ENCODE results near the gene EXOSC7.
"Not testable (repeated sequence)": the region's sequence is repeated elsewhere in the genome, so short reads cannot be mapped to it uniquely, and the experiment has no call there.

EXOSC7 gene

DNA sequence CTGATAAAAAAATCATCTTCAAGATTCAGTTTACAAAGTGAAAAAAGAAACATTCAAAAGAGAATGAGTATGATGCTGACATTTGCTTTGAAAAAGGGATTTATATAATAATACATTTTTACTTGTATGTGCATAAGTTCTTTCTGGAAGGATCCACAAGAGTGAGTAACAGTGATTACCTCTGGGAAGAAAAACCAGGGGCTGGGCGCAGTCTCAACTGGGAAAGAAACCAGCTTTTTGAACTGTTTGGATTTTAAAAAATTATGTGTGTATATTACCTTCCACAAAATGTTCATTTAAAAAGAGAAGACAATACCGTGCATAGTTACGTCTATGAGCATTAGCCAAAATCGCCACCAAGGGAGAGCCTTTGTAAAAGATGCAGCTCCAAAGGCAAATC lies 51.4 kb downstream of the EXOSC7 start:
- DNase-seq, result no peak

DNA sequence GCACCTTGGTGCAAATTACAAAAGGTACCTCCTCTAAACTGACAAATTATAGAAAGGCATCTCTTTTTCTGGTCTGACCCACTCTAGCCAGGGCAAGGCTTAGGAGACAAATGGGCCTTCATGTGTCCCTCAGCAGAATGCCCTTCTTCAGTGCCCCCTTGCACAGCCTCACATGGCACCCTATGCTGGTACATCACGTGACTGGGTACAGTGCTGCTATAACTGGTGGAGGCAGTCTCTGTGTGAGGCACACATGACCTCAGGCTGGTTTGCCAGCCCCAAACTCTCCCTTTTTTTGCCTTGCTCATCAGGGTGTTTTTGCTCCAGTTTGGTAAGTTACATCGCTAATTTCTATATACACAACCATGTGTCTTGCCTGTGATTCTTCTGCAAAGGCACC lies 53.2 kb downstream of the EXOSC7 start:
- no peak for DNase-seq

DNA sequence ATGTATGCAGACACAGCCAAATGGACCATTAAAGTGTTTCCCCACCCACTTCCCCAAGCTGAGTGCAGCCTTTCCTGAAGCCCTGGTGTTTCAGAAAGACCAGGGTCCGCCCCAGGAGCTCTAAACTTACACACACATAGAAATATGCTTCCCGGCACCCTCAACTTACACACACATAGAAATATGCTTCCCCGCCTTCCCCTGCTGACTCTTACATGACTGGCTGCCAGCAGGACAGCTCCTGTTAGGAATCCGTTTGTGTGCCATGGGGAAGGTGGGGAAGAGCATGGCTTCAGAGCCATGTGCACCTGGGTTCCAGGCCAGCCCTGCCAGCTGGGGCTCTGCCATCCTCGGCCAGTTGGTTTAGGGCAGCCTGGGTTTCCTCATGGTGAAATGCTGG lies 53.6 kb downstream of the EXOSC7 start:
- no peak for DNase-seq

DNA sequence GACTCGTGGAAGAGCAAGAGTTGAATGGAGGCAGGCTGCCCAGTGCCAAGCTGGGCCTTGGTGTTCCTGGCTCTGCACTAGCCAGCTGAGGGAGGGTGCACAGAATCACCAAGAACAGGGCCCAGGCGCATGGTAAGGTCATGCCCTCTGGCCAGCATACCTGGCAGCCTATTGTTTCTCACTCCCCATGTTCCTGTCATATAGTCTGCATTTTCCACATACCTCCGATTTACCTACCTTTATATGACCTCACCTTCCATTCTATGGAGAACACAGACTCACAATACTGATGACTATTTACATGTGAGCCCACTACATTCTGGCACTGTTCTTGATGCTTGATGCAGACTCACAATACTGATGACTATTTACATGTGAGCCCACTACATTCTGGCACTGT lies 55.5 kb downstream of the EXOSC7 start:
- DNase-seq, result no peak

DNA sequence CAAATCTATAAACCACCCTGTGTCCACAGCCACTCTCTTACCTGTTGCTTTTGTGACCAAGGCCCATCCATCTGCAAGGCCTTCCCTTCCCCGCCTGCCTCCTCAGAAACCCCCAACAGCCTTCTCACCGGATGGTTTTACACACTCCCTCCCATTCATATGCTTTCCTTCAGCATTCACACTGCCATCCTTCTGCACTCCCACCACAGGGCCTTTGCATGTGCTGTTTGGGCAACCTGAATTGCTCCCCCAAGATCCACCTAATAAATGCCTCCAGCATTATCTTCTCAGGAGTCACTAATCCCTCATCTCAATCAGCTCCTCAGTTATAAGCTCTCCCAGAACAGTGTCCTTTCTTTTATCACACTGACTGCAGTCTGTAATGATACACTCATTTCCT lies 56.1 kb downstream of the EXOSC7 start:
- DNase-seq, result no peak

DNA sequence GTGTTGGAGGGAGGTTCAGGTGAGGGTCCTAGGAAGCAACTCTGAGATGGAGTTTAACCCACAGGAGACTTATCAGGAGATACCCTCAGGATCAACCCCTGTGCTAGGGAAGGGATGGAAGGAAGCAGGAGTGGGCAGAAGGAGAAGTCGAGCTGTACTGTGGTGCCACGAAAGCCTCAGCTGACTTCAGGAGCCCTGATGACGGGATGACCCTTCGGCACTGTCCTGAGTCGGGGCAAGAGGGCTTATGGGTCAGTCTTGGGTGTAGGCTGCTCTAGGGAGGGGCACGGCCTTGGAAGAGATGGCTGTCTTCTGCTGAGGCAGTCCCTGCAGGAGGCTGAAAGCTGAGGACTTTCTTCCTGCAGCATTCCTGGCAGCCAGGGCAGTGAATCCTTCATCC lies 57.7 kb downstream of the EXOSC7 start:
- DNase-seq, result no peak

DNA sequence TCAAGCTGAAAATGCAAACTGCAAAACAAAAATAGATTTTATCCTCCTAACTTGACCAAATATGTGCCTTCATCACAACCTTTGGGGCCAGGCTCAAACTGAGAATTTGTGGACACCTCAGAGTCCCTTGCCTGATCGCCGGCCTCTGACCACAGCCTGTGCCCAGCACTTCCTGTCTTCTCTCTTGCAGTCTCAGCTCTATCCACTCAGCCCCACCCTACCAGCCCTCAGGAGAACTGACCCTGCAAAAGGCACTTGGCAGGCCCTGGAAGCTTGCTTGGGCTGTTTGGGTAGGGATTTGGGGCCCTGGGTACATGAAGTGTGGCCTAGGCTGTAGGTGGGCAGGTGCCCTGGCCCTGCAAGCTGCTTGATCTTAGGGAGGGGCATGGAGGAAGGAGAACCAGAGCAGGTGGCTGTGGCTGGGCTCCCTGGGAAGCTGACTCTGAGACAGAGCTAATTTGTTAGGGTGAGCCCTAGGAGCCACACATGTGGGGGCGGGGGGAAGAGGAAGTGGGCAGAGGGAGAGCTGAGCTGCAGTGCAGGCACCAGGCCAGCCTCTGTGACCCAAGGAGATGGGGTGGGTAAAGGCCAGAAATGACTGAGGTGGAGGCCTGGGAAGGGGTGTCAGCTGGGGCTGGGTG lies 58.7 kb downstream of the EXOSC7 start:
- DNase-seq, result peak; percentile 20

DNA sequence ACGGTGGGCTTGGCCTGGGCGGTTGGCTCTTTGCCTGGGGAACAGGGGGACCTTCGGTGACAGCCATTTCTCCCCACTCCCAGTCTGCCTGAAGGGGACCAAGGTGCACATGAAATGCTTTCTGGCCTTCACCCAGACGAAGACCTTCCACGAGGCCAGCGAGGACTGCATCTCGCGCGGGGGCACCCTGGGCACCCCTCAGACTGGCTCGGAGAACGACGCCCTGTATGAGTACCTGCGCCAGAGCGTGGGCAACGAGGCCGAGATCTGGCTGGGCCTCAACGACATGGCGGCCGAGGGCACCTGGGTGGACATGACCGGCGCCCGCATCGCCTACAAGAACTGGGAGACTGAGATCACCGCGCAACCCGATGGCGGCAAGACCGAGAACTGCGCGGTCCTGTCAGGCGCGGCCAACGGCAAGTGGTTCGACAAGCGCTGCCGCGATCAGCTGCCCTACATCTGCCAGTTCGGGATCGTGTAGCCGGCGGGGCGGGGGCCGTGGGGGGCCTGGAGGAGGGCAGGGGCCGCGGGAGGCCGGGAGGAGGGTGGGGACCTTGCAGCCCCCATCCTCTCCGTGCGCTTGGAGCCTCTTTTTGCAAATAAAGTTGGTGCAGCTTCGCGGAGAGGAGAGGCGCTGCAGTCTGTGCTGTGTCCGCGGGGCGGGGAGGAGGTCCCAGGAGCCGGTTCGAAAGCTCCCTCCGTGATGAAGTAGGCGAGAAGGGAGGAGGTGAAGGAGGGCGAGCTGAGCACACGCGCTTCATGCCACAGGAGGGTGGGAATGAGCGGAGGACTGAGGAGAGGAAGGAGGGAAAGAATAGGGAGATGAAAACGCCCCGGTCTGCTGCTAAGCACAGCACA lies 59.6 kb downstream of the EXOSC7 start:
- DNase-seq, result no peak

DNA sequence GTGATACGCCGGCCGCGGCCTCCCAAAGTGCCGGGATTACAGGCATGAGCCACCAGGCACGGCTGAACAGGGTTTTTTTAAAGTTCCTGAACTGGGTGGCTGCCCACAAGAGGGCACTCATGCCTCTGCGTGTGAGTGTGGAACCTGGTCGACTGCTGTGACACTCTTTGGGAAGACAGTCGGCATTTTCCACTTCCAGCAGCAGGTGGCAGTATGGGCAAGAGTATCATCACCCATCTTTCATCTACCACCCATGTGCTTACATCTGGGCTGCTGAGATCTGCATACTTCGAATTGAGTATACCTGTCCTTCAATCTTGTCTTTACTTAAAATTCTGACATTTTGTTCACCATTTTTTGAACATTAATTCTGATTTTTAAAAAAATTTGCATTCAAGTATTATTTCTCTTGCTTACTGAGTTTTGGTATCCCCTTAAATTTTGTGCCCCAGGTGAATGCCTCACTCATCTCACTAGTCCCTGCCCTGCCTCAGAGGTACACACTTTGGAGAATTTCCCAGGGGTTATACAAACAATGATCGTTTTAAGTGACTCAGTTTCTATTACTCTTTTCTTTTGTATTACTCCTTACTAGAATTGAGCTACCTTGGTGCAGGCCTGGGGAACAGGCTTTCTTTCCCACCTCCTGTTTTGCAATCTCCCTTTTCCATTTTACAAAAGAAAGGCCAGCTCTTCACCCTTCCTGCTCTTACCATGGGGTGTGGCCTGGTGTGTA lies 61.8 kb downstream of the EXOSC7 start:
- DNase-seq, result peak; percentile 87

DNA sequence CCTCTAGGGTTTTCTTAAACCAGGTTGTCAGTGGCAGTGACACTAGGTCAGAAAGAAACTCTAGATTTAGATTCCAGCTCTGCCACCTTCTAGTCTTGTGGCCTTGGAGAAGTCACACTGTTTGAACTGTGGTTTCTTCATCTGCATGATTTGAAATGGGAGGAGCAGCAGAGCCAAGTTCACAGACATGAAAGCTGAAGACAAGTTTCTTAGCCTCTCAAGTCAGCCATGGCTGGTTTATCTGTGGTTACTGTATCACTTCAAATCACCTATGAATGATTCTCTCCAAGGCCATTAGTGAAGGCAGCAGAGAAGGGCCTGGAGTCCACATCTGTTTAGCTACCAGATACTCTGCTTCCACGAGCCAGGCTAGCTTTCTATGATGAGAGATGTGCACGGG lies 65.6 kb downstream of the EXOSC7 start:
- DNase-seq, result no peak

DNA sequence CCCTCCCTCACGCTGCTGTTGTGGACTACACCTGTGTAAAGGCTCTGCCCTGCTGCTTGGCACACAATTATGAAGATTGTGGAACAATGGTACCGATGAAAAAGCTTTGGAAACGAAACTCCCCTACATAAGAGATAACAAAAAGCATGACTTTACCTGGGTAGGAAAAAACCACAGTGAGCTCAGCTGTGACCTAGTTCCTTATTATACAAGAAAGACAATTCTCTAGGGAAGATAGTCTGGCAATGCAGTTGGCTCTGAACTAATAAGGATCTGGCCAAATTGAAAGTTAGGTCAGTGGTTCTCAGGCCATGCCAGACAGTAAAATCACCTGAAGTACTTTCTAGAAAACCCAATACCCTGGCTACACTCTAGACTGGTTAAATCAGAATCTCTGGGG lies 66.1 kb downstream of the EXOSC7 start:
- DNase-seq, result peak; percentile 10

DNA sequence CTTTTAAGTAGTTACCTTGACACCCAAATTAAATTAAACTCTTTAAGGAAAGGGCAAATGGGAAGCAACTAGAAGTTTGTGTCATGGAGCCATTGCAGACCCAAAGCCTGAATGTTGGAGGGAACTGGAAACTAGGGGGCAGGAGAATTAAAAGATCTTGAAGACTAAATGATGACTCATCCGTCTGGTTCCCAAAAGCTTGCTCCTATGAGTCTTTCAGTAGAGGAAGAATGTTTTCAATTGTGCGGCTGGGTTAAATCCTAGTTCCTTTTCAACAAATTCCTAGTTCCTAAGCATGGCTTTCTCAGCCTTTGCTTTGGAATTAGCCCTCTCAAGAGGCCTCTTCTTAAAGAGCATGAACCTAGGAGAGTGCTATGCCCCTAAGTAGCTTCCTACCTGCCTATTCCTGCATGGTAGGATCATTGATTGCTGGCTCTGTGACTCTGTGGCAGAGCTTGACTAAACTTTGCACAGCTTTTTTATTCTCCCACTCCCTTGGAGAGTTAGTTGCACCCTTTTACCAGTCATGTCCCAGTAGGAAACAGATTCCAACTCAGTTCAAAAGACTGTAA lies 67.8 kb downstream of the EXOSC7 start:
- DNase-seq, result no peak

DNA sequence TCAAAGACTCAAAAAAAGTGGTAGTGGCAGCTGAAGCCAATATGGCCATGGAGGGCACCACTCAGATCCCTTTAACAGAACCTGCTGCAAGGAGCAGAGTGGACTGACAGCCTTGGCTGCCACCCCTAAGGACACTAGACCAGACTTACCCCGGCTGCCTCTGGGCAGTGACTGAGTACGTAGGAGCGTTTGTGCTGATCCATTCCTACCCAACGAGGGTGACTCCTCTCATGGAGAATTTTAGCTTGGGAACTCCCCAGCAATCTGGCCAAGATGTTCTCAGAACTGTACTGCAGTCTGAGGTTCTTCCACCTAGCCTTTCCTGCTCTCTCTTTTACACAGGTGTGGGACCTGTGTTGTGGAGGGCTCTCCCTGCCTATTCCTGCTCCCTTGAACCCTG lies 72.2 kb downstream of the EXOSC7 start:
- DNase-seq, result no peak

DNA sequence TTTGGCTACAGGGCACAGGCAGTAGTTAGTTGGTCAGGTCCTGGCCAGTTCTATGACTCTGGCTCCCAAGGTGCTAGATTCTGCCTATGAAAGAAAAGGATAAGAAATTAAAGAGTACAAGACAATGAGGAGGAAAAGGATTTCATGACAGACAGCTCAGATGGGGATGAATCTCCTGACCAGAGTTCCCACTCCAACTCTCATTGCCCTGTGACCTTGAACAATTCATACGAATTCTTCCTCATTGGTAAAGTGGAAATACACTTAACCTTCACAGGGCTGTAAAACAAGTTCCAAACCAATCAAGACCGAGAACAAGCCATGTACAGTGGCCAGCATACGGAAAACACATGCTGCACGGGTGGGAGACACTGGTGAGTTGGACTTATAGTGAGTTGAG lies 73.8 kb downstream of the EXOSC7 start:
- no peak for DNase-seq

DNA sequence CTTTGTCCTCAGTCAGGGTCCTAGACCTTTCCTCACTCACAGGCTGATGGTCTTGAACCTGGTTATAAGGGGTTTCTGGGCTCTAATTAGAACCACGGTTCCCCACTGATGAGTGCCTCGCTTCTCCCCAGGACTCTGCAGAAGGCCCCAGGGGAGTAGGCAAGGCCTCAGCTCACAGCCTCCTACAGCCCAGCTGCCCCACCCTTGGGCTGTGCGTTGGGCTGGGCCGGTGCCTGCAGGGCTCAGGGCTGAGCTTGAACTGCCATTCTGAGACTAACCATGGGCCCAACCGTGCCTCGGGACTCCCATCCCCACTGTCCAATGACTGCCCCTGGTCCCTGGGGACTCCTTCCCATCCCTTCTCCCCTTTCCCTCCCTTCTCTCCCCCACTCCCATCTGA lies 75.6 kb downstream of the EXOSC7 start:
- no peak for DNase-seq

DNA sequence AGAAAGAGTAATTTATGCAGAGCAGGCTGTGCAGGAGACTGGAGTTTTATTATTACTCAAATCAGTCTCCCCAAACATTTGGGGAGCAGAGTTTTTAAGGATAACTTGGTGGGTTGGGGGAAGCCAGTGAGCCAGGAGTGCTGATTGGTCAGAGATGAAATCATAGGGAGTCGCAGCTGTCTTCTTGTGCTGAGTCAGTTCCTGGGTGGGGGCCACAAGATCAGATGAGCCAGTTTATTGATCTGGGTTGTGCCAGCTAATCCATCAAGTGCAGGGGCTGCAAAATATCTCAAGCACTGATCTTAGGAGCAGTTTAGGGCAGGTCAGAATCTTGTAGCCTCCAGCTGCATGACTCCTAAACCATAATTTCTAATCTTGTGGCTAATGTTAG lies 77.8 kb downstream of the EXOSC7 start:
- not testable (repeated sequence) for DNase-seq

DNA sequence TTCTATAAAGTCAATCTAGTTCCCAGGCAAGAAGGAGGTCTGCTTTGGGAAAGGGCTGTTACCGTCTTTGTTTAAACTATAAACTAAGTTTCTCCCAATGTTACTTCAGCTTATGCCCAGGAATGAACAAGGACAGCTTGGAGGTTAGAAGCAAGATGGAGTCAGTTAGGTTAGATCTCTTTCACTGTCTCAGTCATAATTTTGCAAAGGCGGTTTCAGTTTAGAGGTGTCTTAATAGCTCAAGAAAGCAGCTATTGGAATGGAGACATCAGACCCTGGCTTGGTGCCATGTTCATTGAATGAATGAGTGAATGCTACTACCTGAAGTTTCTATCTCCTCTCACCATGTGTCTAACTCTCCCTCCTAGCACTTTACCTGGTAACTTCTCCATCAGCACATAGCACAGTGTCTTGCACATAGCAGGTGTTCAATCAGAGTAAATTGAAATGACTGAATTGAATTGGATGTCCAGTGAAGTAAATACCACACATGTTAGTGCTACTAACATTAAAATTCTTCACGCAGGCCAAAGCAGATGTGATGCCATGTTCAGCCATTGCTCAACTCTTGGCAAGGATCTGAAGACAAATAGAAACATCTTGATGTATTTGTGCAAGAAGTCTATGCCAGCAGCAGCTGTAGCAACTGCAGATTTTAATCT lies 78.3 kb downstream of the EXOSC7 start:
- no peak for DNase-seq

DNA sequence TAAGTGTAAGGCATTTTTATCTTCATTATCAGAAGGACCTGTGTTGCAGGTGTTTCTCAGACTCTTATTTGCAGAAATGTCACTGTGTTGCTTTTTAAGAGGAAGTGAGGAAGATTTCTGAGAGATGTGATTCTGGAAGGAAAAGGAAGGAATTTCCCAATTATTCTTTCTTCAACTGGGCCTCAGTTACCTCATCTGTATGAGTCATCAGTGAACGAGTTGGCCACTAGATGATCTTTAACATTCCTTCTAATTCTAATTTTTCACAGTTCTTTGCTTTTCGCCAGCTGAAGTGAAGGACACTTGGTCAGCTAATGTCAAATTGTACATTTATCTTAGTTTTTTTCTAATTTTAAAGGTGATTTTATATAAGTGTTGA lies 79.0 kb downstream of the EXOSC7 start:
- no peak for DNase-seq

DNA sequence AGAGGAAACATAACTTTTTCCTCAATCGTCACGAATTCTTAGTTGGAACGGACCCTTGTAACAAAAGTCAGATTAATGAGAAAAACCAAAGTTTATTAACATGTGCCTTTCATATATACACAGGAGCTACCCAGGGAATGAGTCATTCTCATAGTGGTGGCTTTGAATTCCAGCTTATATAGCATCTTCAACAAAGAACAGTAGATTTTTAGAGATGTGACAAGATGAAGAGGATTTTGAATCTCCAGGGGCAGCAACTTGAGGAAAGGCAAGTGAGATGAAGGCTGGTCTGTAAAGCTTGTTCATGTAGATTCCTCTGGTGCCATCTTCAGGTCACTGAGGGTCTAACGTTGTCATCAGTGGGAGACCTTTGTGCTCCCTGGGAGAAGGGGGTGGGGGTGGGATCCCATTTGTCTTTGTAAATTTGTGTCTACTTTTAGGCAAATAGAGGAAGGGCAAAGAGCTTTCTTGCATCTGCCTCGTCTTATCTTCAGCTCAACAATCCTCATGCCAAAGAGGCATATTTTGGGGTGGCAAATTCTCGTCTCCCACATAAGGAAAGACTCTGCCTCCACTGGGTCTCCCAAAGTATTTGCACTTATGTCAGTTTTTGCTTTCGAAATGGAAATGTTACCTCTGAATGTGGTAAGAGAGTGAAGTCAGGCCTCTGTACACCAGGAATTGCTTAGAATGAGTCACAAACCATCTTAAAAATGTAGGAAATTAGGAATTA lies 79.5 kb downstream of the EXOSC7 start:
- DNase-seq, result peak; percentile 38

DNA sequence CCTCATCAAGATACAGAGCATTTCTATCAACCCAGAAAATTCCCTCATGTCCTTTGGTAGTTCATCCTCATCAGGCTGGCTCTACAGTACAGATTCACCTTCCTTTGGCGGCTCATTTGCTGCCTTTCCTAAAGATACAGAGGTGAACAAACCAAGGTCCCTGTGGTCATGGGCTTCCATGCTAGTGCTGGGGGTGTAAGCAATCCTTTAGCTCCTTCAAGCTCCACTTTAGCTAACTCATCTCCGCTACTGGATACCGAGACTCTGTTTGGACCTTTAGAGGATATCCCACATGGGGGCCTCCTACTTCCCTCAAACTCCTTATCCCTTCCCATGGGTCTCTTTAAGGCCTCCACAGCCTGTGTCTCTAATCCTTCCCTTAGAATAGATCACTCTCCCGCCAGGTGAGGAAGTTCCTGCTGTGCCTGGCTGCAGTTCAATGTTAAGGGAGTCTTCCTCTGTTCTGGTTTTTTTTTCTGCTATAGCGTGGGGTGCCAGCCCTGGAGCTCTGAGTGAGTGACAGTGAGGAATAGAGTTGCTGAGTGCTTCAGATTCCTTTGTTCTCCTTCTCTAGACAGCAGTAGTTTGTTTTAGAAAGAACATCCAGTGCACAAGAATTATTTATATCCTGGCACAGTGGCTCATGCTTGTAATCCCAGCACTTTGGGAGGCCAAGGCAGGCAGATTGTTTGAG lies 80.7 kb downstream of the EXOSC7 start:
- DNase-seq, result peak; percentile 21

DNA sequence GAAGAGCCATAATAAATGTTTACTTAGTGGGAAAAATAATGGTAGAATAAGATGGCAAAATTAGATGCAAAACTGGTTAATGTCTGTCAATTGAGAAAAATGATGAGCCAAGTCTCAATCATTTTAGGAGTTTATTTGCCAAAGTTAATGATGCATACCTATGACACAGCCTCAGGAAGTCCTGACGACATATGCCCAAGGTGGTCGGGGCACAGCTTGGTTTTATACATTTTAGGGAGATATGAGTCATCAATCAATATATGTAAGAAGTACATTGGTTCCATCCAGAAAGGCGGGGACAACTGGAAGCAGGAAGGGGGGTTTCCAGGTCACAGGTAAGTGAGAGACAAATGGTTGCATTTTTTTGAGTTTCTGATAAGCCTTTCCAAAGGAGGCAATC lies 81.5 kb downstream of the EXOSC7 start:
- DNase-seq, result peak; percentile 13

DNA sequence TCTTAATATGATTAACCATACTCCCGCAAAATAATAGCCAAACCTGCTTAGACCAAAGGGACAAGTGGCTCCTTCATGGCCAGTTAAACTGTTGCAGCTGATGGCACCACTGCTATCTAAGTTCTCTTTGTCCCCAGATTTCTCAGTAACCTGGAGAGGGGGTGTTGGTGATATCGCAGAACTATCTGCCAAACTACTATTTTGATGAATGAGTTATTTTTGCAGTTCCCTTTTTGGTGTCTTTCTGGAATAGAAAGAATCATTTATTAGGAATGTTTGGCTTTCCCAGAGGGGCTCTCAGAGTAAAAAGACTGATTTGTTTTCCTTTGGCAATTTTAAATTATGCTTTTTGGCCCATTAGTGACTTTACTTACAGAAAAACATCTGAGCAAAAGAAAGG lies 83.1 kb downstream of the EXOSC7 start:
- DNase-seq, result no peak

All from NCI-H146 (cell line).